ENCODE measurements around the gene TMED4. TPM values are rescaled to one million over a fixed set of nuclear protein-coding genes. Genes with fewer than 3 reads are reported as not detected.

The TMED4 gene
- total and polyA plus RNA-seq, 2 of the 13 experiments (the other 11 are each of a cell fraction or from before 2014, with no cell fraction given), result 81.4 to 109 TPM

- no peak for TF ChIP-seq IRX3 (CRISPR knock-in tag; IDR thresholded peaks at IDR 0.05; ENCODE audit: borderline replicate concordance, low read depth)
- peak; percentile 99 for TF ChIP-seq SP4 (CRISPR knock-in tag; IDR thresholded peaks at IDR 0.05)
- TF ChIP-seq ZNF737 (CRISPR knock-in tag; IDR thresholded peaks at IDR 0.05; ENCODE audit: borderline replicate concordance), result no peak
- peak; percentile 57; the same call in 1 of the 2 replicates for TF ChIP-seq THAP7 (CRISPR knock-in tag; IDR thresholded peaks at IDR 0.05)
- peak; percentile 100 for TF ChIP-seq HOXA3 (CRISPR knock-in tag; IDR thresholded peaks at IDR 0.05)
- no peak for TF ChIP-seq TOE1 (CRISPR knock-in tag; IDR thresholded peaks at IDR 0.05)
- TF ChIP-seq, protein P1, sequence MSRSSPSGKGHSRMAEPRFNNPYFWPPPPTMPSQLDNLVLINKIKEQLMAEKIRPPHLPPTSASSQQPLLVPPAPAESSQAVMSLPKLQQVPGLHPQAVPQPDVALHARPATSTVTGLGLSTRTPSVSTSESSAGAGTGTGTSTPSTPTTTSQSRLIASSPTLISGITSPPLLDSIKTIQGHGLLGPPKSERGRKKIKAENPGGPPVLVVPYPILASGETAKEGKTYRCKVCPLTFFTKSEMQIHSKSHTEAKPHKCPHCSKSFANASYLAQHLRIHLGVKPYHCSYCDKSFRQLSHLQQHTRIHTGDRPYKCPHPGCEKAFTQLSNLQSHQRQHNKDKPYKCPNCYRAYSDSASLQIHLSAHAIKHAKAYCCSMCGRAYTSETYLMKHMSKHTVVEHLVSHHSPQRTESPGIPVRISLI (CRISPR knock-in tag; IDR thresholded peaks at IDR 0.05; ENCODE audit: borderline replicate concordance), result no peak
- TF ChIP-seq TBX2 (CRISPR knock-in tag; IDR thresholded peaks at IDR 0.05; ENCODE audit: borderline replicate concordance), result peak; percentile 77
- TF ChIP-seq ZNF672 (CRISPR knock-in tag; IDR thresholded peaks at IDR 0.05), result 0 out of 2 replicates have a peak, but pooled peaks have one; percentile 32
- TF ChIP-seq CBX2 (IDR thresholded peaks at IDR 0.05; ENCODE audit: low read depth, low read length), result no peak
- TF ChIP-seq CBX2 (CRISPR knock-in tag; IDR thresholded peaks at IDR 0.05; ENCODE audit: low read depth), result 0 out of 2 replicates have a peak, but pooled peaks have one; percentile 36
- no peak for TF ChIP-seq ZFYVE20 (CRISPR knock-in tag; IDR thresholded peaks at IDR 0.05; ENCODE audit: borderline replicate concordance, low read depth)
- TF ChIP-seq ZNF780A (CRISPR knock-in tag; IDR thresholded peaks at IDR 0.05), result peak; percentile 8; the same call in 1 of the 2 replicates
- 0 out of 2 replicates have a peak, but pooled peaks have one; percentile 25 for TF ChIP-seq IRF1 (CRISPR knock-in tag; IDR thresholded peaks at IDR 0.05; ENCODE audit: low read depth)
- TF ChIP-seq ZNF619 (CRISPR knock-in tag; IDR thresholded peaks at IDR 0.05), result peak; percentile 64; the same call in 1 of the 2 replicates
- peak; percentile 96 for TF ChIP-seq ESRRA (CRISPR knock-in tag; IDR thresholded peaks at IDR 0.05; ENCODE audit: low read depth)
- TF ChIP-seq ZBTB7B (CRISPR knock-in tag; IDR thresholded peaks at IDR 0.05), result 0 out of 2 replicates have a peak, but pooled peaks have one; percentile 9
- no peak for TF ChIP-seq NAIF1 (CRISPR knock-in tag; IDR thresholded peaks at IDR 0.05; ENCODE audit: borderline replicate concordance)
- TF ChIP-seq ZNF383 (CRISPR knock-in tag; IDR thresholded peaks at IDR 0.05; ENCODE audit: borderline replicate concordance), result 0 out of 2 replicates have a peak, but pooled peaks have one; percentile 51
- TF ChIP-seq ELF3 (CRISPR knock-in tag; IDR thresholded peaks at IDR 0.05), result peak; percentile 21; the same call in 1 of the 2 replicates
- TF ChIP-seq KLF11 (CRISPR knock-in tag; IDR thresholded peaks at IDR 0.05), result peak; percentile 71
- TF ChIP-seq NR0B2 (CRISPR knock-in tag; IDR thresholded peaks at IDR 0.05), result peak; percentile 96
- peak; percentile 88; the same call in 1 of the 2 replicates for TF ChIP-seq CENPT (CRISPR knock-in tag; IDR thresholded peaks at IDR 0.05; ENCODE audit: low read depth)
- TF ChIP-seq MXD1 (CRISPR knock-in tag; IDR thresholded peaks at IDR 0.05), result peak; percentile 84
- TF ChIP-seq ZNF589 (CRISPR knock-in tag; conservative IDR thresholded peaks at IDR 0.05), result no peak; the same call in 1 of the 2 replicates
Measured at GRCh38 chr7:44606341-44607140, 24.5 kb upstream of the TMED4 start, which contains the start of gene OGDH (continued).
